HG02798 (cell line): ENCODE data around the gene TXN.
"Not testable (repeated sequence)": the region's sequence is repeated elsewhere in the genome, so short reads cannot be mapped to it uniquely, and the experiment has no call there.

ENCODE experiments used
- ATAC-seq: cut with Tn5 transposase; IDR thresholded peaks from one replicate; pipeline ENCODE4 v1.9.1; 2021; ENCODE audit warnings: mild to moderate bottlenecking; ENCODE audit not compliant: unreplicated experiment, poor library complexity

Gene TXN

GRCh38 chr9:110214090-110214489 is 42.2 kb downstream of the TXN start:
- ATAC-seq = no peak

- no peak for ATAC-seq
Observed at GRCh38 chr9:110213413-110214044, 42.8 kb downstream of the TXN start.

GRCh38 chr9:110208031-110208430 is 48.3 kb downstream of the TXN start, which contains the start of gene C9orf152:
Gene C9orf152 (minus strand): TSS chr9:110208159. CDS start chr9:110207579, 580 bp downstream.
- no peak for ATAC-seq

- no peak for ATAC-seq
Observed at GRCh38 chr9:110207071-110207641, 49.2 kb downstream of the TXN start.

- ATAC-seq = no peak
Observed at GRCh38 chr9:110206389-110206788, 49.9 kb downstream of the TXN start.

GRCh38 chr9:110205612-110206011 is 50.7 kb downstream of the TXN start:
- not testable (repeated sequence) for ATAC-seq

GRCh38 chr9:110202232-110202631 is 54.1 kb downstream of the TXN start:
- ATAC-seq = no peak

GRCh38 chr9:110199643-110200042 is 56.7 kb downstream of the TXN start:
- no peak for ATAC-seq

GRCh38 chr9:110198357-110198756 is 58.0 kb downstream of the TXN start:
- ATAC-seq = no peak

- ATAC-seq = no peak
Observed at GRCh38 chr9:110197330-110198187, 58.7 kb downstream of the TXN start.

GRCh38 chr9:110196084-110196499 is 60.2 kb downstream of the TXN start:
- ATAC-seq = not testable (repeated sequence)
